HEK293T (cell line): Measurements from ENCODE around the gene HHAT.

Source experiments
- ARNT ChIP-seq: fragments of 450-650 bp; IDR thresholded peaks from 2 replicates; pipeline ENCODE4 v1.6.1; 2017; ENCODE audit warnings: mild to moderate bottlenecking
- BHLHE40 ChIP-seq: fragments of 450-650 bp; IDR thresholded peaks from 2 replicates; pipeline ENCODE4 v1.6.1; 2016; ENCODE audit warnings: mild to moderate bottlenecking, moderate library complexity, borderline replicate concordance
- FOXA1 ChIP-seq: fragments of 450-650 bp; IDR thresholded peaks from 2 replicates; pipeline ENCODE4 v1.6.1; 2016; ENCODE audit warnings: mild to moderate bottlenecking
- FOXM1 ChIP-seq: fragments of 450-650 bp; IDR thresholded peaks from 2 replicates; pipeline ENCODE4 v1.6.1; 2017; ENCODE audit warnings: mild to moderate bottlenecking, borderline replicate concordance
- LEF1 ChIP-seq: fragments of 450-650 bp; IDR thresholded peaks from 2 replicates; pipeline ENCODE4 v1.6.1; 2017; ENCODE audit warnings: mild to moderate bottlenecking, borderline replicate concordance
- NFRKB ChIP-seq: fragments of 450-650 bp; IDR thresholded peaks from 2 replicates; pipeline ENCODE4 v1.6.1; 2016; ENCODE audit warnings: mild to moderate bottlenecking, moderate library complexity
- TARDBP ChIP-seq: fragments of 450-650 bp; IDR thresholded peaks from 2 replicates; pipeline ENCODE4 v1.6.1; 2016
- ZNF384 ChIP-seq: fragments of 450-650 bp; IDR thresholded peaks from 2 replicates; pipeline ENCODE4 v1.6.1; 2016

DNA sequence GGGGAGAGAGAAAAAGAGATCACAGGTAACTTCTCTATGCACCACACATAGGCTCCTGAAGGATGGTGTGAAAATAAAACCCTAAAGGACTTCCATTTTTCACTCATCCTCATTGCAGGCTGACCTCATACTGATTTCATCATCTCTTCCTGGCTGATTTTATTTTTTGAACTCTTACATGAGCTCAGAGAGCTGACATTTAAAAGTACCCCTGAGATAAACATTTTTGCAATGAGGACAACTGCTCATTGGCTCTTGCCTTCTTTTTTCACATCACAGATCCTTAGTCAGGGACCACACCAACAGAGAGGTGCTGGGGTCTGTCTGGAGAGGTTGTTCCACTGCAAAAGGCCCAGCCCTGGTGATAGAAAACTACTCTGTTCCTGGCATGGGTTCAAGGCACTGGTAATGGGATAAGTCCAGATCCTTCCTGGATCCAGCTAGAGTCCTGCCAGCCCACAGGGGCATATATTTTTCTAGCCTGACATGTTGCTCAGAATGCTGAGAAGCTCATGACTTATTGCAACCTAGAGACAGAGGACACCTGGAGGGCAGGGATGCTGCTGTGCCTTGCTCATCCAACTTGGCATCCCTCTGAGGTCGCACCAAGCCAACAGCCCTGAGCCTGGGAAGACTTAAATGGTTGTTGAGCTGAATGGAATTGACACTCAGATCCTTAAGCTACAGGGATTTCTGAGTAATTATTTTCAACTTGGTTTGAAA lies 360.0 kb downstream of the HHAT start:
- no peak for TF ChIP-seq FOXA1
- TF ChIP-seq ARNT: no peak
- no peak for TF ChIP-seq BHLHE40
- TF ChIP-seq FOXM1: no peak
- no peak for TF ChIP-seq LEF1
- TF ChIP-seq ZNF384: no peak
- TF ChIP-seq TARDBP: no peak
- no peak for TF ChIP-seq NFRKB
